HG02970 (cell line): ENCODE measurements around the gene TARDBP.
"Not testable (repeated sequence)": the region's sequence is repeated elsewhere in the genome, so short reads cannot be mapped to it uniquely, and the experiment has no call there.

ENCODE experiments used
- ATAC-seq: cut with Tn5 transposase; IDR thresholded peaks from one replicate; pipeline ENCODE4 v1.9.1; 2021; ENCODE audit warnings: mild to moderate bottlenecking, moderate library complexity, moderate number of reproducible peaks; ENCODE audit not compliant: unreplicated experiment, low FRiP score

Gene TARDBP

GRCh38 chr1:11012260-11013159 is at the start of gene TARDBP:
TSS of gene TARDBP (plus strand) at chr1:11012654. CDS start at chr1:11013728, 1,074 bp downstream.
- ATAC-seq: peak; percentile 92

DNA sequence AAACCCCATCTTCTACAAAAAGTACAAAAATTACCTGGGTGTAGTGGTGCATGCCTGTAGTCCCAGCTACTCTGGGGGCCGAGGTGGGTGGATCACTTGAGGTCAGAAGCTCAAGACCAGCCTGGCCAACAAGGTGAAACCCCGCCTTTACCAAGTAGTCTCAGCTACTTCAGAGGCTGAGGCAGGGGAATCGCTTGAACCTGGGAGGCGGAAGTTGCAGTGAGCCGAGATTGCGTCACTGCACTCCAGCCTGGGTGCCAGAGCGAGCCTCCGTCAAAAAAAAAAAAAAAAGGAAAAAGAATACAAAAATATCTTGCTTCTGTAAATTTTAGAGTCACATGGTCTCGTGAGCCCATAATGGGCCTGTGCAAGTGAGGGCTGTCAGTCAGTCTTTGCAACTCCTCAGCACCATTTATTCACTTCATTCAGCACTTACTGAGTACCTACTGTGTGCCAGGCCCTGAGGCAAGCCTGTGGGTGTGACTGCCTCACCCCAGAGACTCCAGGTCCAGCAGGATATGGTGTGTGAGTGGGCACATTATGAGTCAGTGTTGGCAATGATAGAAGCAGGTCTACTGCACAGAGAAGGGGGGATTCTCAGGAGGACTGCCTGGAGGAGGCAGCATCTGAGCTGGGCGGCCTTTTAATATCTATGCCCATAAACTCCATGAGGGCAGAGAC is 46.8 kb upstream of the TARDBP start:
- no peak for ATAC-seq

GRCh38 chr1:10967090-10967489 is 45.4 kb upstream of the TARDBP start:
- ATAC-seq: no peak

DNA sequence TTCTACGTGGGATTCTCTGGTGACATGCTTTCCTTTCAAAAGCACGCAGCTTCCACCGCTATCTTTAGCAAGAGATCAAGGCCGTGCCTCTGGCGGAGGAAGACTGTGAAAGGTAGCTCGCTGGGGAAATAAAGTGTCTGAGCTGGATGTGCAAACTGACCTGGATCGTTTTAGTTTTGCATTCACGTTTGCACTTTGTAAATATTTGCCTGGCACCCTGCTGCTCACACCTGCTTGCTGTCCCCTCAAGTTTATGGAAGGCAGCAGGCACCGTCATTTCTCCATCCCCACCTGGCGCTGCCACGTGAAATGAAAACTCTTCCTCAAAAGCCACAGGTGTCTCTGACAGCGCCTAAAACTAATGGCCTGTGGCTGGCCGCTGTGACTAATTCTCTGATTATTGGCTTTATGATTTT is 44.0 kb upstream of the TARDBP start:
- no peak for ATAC-seq

DNA sequence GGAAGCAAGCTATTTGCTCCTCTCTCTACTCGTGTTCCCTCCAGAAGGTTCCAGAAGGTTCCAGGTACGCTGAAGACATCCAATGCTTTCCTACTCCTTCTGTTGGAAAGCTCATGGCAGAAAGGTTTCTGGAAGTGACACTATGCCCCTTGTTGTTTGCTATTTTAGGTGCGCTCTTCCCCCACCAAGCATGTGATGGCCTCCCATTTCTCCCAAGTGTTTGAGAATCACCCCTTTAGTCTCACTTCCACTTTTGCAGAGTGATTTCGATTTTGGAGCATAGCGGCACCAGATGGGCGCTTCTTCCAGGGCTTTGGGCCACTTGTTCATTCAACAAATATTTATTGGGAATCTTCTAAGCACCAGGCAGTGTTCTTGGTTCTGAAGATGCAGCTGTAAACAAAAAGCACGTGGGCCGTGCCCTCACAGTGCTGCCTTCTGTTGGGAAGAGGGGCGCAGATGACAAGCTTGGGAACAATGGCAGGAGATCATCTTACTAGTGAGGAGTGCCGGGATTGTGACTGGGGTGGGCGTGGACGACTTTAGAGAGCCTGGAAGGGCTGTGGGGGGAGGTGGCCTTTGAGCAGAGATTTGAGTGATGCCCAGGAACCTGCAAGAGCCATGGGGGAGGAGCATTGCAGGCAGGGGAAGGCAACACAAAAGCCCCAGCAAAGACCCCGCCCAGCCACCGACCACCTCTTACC is 43.0 kb upstream of the TARDBP start:
- ATAC-seq: no peak

DNA sequence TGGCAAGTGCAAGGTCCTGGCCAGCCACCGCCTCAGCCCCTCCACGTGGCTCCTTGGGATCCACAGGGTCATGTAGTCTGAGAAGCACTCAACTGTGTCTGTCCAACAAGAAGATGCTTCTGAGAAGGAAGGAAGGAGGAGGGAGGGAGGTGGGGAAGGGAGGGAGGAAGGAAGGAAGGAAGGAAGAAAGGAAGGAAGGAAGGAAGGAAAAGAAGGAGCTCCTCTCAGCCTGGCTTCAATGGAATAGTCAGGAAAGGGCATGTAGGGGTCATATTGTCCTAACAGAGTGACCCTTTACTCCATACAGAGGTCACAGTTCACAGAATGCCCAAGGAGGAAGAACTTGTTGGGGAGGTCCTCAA is 42.5 kb upstream of the TARDBP start:
- ATAC-seq: no peak

DNA sequence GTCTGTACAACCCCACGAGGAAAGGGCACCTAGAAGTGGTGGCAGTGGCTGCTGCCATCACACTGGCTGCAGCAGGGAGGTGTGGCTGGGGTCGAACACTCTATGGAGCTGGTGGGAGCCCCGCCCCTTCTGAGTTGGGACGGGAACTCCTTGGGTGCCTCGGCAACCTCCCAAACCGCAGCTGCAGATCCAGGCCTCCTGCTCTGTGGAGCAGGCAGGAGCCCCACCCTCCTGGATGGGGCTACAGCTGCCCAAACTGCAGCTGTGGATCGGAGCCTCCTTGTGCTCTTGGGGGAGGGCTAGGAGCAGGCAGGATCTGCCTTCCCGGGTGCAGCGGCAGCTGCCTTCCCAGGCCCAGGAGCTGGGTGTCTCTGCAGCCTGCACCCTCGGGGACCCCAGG is 38.9 kb upstream of the TARDBP start:
- ATAC-seq: no peak

GRCh38 chr1:10973956-10974881 is 38.2 kb upstream of the TARDBP start:
- no peak for ATAC-seq

DNA sequence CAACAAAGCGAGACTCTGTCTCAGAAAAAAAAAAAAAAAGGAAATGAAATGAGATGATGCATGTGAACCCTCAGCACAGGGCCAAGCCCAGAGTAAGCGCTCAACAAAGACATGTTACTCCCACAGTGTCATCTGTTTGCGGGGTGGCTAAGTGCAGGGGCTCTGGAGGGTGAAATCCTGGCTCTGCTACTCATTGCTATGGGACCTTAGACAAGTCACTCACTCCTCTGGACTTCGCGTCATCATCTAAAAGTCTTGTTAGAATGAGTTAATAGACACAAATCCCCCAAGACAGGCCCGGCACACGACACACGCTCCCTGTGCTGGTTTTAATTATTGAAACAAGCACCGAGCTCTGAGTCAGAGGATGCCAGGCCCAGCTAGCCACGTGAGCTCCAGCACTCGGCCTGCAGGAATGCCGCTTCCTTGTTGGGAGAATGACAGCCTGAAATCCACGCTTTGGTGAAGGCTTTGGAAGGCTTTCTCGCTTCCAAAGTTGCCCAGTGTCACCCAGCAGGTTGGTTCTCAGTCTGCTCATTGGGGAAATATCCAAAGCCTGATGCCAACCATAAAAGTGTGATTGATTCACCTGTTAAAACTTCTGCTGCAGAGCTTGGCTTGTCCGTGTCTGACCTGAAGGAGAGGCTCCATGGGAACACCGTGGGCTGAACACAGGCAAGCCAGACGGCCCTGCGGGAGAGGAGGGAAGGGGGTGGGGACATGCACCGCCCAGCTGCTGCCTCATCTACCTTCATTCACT is 36.7 kb upstream of the TARDBP start:
- no peak for ATAC-seq

DNA sequence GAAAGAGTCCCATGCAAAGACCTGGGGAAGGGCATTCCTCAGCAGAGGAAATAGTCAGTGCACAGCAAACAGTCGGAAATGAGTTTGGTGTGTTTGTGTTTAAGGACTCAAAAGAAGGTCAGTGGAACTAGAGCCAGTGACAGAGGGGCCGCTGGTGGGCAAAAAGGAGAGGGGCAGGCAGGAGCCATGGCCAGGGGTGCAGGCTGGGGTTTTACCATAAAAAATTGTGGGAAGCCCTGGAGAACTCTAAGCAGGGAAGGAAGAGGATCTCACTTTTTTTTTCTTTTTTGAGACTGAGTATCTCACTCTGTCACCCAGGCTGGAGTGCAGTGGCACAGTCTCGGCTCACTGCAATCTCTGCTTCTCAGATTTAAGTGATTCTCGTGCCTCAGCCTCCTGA is 33.7 kb upstream of the TARDBP start:
- no peak for ATAC-seq

- no peak for ATAC-seq
Observed at GRCh38 chr1:10979483-10979920, 33.0 kb upstream of the TARDBP start.

DNA sequence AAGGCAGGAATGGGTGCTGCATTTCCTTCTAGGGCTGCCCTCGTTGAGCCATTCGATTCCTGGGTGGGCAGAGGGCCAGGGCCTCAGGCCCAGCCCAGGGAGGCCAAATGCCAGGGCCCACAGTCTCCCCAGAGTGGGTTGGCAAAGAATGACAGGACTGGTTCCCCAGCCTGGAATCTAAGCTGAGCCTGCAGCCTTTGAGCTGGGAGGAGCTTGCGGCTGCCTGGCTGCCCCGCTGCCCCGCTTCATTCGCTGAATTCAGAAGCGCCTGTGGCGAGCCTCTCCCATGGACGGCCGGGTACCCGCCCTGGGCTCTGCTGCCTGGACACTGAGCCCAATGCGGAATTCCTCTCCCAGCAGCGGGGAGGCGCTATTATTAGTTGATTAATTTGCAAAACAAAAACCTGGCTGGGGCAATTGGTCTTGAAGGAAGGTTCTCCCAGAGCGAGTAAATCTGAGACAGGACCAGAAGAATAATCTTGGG is 32.3 kb upstream of the TARDBP start:
- no peak for ATAC-seq

GRCh38 chr1:10980841-10981727 is 31.4 kb upstream of the TARDBP start:
- no peak for ATAC-seq

DNA sequence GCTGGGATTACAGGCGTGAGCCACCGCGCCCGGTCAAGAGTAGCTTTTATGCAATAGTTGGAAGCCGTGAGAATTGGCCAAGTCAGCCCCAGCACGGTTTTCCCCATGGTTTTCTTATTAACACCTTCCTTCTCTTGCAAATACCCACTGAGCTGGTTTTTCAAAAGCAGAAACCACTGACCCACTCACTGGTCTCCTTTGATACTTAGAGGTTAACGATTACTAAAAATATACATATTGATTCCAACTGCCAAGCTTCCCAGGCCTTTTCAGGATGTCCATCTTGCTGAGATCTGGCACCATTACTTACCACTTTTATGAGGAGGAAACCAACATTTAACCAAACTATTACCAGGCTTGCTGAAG is 25.9 kb upstream of the TARDBP start:
- no peak for ATAC-seq

DNA sequence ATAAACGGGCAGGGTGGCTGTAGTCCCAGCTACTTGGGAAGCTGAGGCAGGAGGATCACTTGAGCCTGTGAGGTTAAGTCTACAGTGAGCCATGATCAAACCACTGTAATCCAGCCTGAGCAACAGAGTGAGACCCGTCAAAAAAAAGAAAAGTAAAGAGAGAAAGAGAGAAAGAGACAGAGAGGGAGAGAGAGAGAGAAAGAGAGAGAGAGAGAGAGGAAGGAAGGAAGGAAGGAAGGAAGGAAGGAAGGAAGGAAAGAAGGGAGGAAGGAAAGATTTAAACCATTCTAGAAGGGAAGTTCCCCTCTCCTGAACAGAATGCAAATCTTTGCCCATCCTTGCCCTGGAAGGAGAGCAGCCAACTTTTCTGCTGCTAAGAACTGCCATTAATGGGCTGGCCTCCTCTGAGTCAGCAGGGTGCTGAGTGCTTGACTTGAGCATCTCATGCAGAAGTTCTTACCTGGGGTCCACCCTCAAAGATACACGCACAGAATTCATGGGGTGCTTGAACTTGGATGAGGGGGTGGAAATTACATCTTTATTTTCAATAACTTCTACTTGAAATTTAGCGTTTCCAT is 24.5 kb upstream of the TARDBP start:
- no peak for ATAC-seq

DNA sequence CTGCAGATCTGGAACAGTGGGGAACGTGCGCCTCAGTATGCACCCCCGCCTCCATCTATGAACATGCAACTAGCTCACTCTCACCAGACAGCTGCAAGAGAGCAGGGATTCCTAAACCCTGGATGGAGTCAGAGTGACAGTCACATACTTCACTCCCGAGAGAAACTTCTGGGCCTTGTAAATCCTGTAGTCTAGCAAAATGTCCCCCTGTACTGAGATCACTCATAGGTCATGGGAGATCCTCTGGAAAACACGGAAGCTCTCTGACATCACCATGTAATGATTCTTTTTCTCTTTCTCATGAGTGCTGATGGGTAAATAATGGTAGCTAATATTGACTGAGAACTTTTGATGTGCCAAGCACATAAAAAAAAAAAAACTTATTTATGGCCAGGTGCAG is 23.4 kb upstream of the TARDBP start:
- ATAC-seq: no peak

DNA sequence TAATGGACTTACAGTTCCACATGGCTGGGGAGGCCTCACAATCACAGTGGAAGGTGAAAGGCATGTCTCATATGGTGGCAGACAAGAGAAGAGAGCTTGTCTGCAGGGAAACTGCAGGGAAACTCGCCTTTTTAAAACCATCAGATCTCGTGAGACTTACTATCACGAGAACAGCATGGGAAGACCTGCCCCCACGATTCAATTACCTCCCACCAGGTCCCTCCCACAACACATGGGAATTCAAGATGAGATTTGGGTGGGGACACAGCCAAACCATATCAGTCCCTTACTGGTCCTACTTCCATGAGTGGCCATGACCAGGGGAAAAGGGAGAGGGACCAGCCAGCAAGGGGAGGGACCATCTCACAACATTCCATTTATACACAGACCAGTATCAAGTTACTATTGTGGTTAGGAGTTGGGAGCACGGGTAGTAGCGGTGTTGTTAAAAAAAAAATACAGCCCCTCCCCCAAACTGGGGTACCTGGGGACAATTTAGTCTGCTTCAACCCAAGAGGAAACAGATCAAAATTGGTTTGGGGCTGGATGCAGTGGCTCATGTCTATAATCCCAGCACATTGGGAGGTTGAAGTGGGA is 22.4 kb upstream of the TARDBP start:
- not testable (repeated sequence) for ATAC-seq

GRCh38 chr1:10990828-10991227 is 21.6 kb upstream of the TARDBP start:
- ATAC-seq: no peak
